SK-N-SH treated with all-trans-retinoic acid at 6 μM for 48 hours (cell line): ENCODE data around the gene C22orf39.

ENCODE experiments used
- ATAC-seq: fragments of 200-7000 bp; cut with Tn5 transposase; 3 replicates; pipeline ENCODE4 v1.9.1; 2020; ENCODE audit warnings: mild to moderate bottlenecking, moderate library complexity
- BACH2 ChIP-seq: fragments of 250-450 bp; sonication (Bioruptor Pico); IDR thresholded peaks from 2 replicates; pipeline ENCODE4 v1.9.0; 2021; ENCODE audit warnings: mild to moderate bottlenecking, borderline replicate concordance
- CSDC2 ChIP-seq: fragments of 250-450 bp; sonication (Bioruptor Pico); IDR thresholded peaks from 2 replicates; pipeline ENCODE4 v1.5.0; 2020; ENCODE audit warnings: mild to moderate bottlenecking, moderate library complexity
- ESRRG ChIP-seq: fragments of 250-450 bp; sonication (Bioruptor Pico); IDR thresholded peaks from 2 replicates; pipeline ENCODE4 v1.6.1; 2021; ENCODE audit warnings: mild to moderate bottlenecking
- GLIS3 ChIP-seq: fragments of 250-450 bp; sonication (Bioruptor Pico); IDR thresholded peaks from 2 replicates; pipeline ENCODE4 v1.5.0; 2020; ENCODE audit warnings: mild to moderate bottlenecking, moderate library complexity
- ISL1 ChIP-seq: fragments of 250-450 bp; sonication (Bioruptor Pico); IDR thresholded peaks from 2 replicates; pipeline ENCODE4 v2.1.2; 2022; ENCODE audit warnings: mild to moderate bottlenecking, moderate library complexity
- PATZ1 ChIP-seq: fragments of 250-450 bp; sonication (Bioruptor Pico); IDR thresholded peaks from 2 replicates; pipeline ENCODE4 v1.8.0; 2020; ENCODE audit warnings: mild to moderate bottlenecking, moderate library complexity, borderline replicate concordance
- PPARA ChIP-seq: fragments of 250-450 bp; sonication (Bioruptor Pico); IDR thresholded peaks from 2 replicates; pipeline ENCODE4 v1.5.0; 2020; ENCODE audit warnings: mild to moderate bottlenecking, borderline replicate concordance
- RARB ChIP-seq: fragments of 250-450 bp; sonication (Bioruptor Pico); IDR thresholded peaks from 2 replicates; pipeline ENCODE4 v1.8.0; 2021; ENCODE audit warnings: mild to moderate bottlenecking, moderate library complexity
- SNAI2 ChIP-seq: fragments of 250-450 bp; sonication (Bioruptor Pico); IDR thresholded peaks from 2 replicates; pipeline ENCODE4 v1.5.0; 2020; ENCODE audit warnings: mild to moderate bottlenecking, moderate library complexity
- TCF4 ChIP-seq: fragments of 250-450 bp; sonication (Bioruptor Pico); IDR thresholded peaks from 2 replicates; pipeline ENCODE4 v1.8.0; 2021; ENCODE audit warnings: mild to moderate bottlenecking, moderate library complexity, borderline replicate concordance
- TOX ChIP-seq: fragments of 250-450 bp; sonication (Bioruptor Pico); IDR thresholded peaks from 2 replicates; pipeline ENCODE4 v1.8.0; 2021; ENCODE audit warnings: mild to moderate bottlenecking, moderate library complexity, borderline replicate concordance
- ZC3H10 ChIP-seq: fragments of 250-450 bp; sonication (Bioruptor Pico); IDR thresholded peaks from 2 replicates; pipeline ENCODE4 v1.5.1; 2021; ENCODE audit warnings: mild to moderate bottlenecking, moderate library complexity
- ZFP3 ChIP-seq: fragments of 250-450 bp; sonication (Bioruptor Pico); IDR thresholded peaks from 2 replicates; pipeline ENCODE4 v1.5.0; 2020; ENCODE audit warnings: mild to moderate bottlenecking, moderate library complexity
- ZFP30 ChIP-seq: fragments of 450-650 bp; formaldehyde crosslinking; IDR thresholded peaks from 2 replicates; pipeline ENCODE4 v1.5.0; 2022; ENCODE audit warnings: mild to moderate bottlenecking, moderate library complexity
- ZNF70 ChIP-seq: fragments of 450-650 bp; formaldehyde crosslinking; IDR thresholded peaks from 2 replicates; pipeline ENCODE4 v1.5.0; 2020; ENCODE audit warnings: mild to moderate bottlenecking, moderate library complexity
- ZNF8 ChIP-seq: fragments of 450-650 bp; formaldehyde crosslinking; IDR thresholded peaks from 2 replicates; pipeline ENCODE4 v1.5.0; 2020; ENCODE audit warnings: mild to moderate bottlenecking, moderate library complexity
- TF ChIP-seq, protein P1 (sequence below): fragments of 250-450 bp; sonication (Bioruptor Pico); IDR thresholded peaks from 2 replicates; pipeline ENCODE4 v1.8.0; 2021; ENCODE audit warnings: low read depth, mild to moderate bottlenecking, moderate library complexity, borderline replicate concordance
- TF ChIP-seq, protein P2 (sequence below): fragments of 250-450 bp; sonication (Bioruptor Pico); IDR thresholded peaks from 2 replicates; pipeline ENCODE4 v1.5.0; 2020; ENCODE audit warnings: mild to moderate bottlenecking, moderate library complexity
- TF ChIP-seq, protein P3 (sequence below): fragments of 250-450 bp; sonication (Bioruptor Pico); IDR thresholded peaks from 2 replicates; pipeline ENCODE4 v1.5.1; 2021; ENCODE audit warnings: mild to moderate bottlenecking, moderate library complexity
- TF ChIP-seq, protein P4 (sequence below): fragments of 250-450 bp; sonication (Bioruptor Pico); IDR thresholded peaks from 2 replicates; pipeline ENCODE4 v1.5.1; 2020; ENCODE audit warnings: low read depth, mild to moderate bottlenecking, moderate library complexity

Gene C22orf39

GRCh38 chr22:19422440-19423301 lies 24.8 kb downstream of the C22orf39 start (continued):
- TF ChIP-seq, protein P1, sequence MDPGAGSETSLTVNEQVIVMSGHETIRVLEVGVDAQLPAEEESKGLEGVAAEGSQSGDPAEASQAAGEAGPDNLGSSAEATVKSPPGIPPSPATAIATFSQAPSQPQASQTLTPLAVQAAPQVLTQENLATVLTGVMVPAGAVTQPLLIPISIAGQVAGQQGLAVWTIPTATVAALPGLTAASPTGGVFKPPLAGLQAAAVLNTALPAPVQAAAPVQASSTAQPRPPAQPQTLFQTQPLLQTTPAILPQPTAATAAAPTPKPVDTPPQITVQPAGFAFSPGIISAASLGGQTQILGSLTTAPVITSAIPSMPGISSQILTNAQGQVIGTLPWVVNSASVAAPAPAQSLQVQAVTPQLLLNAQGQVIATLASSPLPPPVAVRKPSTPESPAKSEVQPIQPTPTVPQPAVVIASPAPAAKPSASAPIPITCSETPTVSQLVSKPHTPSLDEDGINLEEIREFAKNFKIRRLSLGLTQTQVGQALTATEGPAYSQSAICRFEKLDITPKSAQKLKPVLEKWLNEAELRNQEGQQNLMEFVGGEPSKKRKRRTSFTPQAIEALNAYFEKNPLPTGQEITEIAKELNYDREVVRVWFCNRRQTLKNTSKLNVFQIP (CRISPR knock-in tag) = no peak
- no peak for TF ChIP-seq CSDC2 (CRISPR knock-in tag)
- no peak for TF ChIP-seq PPARA (CRISPR knock-in tag)
- TF ChIP-seq, protein P2, sequence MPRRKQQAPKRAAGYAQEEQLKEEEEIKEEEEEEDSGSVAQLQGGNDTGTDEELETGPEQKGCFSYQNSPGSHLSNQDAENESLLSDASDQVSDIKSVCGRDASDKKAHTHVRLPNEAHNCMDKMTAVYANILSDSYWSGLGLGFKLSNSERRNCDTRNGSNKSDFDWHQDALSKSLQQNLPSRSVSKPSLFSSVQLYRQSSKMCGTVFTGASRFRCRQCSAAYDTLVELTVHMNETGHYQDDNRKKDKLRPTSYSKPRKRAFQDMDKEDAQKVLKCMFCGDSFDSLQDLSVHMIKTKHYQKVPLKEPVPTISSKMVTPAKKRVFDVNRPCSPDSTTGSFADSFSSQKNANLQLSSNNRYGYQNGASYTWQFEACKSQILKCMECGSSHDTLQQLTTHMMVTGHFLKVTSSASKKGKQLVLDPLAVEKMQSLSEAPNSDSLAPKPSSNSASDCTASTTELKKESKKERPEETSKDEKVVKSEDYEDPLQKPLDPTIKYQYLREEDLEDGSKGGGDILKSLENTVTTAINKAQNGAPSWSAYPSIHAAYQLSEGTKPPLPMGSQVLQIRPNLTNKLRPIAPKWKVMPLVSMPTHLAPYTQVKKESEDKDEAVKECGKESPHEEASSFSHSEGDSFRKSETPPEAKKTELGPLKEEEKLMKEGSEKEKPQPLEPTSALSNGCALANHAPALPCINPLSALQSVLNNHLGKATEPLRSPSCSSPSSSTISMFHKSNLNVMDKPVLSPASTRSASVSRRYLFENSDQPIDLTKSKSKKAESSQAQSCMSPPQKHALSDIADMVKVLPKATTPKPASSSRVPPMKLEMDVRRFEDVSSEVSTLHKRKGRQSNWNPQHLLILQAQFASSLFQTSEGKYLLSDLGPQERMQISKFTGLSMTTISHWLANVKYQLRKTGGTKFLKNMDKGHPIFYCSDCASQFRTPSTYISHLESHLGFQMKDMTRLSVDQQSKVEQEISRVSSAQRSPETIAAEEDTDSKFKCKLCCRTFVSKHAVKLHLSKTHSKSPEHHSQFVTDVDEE = no peak

- TF ChIP-seq, protein P2 = no peak
- no peak for TF ChIP-seq ZNF70
- TF ChIP-seq SNAI2 = no peak
- TF ChIP-seq, protein P3, sequence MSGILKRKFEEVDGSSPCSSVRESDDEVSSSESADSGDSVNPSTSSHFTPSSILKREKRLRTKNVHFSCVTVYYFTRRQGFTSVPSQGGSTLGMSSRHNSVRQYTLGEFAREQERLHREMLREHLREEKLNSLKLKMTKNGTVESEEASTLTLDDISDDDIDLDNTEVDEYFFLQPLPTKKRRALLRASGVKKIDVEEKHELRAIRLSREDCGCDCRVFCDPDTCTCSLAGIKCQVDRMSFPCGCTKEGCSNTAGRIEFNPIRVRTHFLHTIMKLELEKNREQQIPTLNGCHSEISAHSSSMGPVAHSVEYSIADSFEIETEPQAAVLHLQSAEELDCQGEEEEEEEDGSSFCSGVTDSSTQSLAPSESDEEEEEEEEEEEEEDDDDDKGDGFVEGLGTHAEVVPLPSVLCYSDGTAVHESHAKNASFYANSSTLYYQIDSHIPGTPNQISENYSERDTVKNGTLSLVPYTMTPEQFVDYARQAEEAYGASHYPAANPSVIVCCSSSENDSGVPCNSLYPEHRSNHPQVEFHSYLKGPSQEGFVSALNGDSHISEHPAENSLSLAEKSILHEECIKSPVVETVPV (CRISPR knock-in tag) = no peak
- TF ChIP-seq ZFP30 (CRISPR knock-in tag) = no peak
- TF ChIP-seq, protein P1 (CRISPR knock-in tag) = no peak
- TF ChIP-seq CSDC2 (CRISPR knock-in tag) = no peak
- no peak for TF ChIP-seq ESRRG (CRISPR knock-in tag)
- TF ChIP-seq, protein P4, sequence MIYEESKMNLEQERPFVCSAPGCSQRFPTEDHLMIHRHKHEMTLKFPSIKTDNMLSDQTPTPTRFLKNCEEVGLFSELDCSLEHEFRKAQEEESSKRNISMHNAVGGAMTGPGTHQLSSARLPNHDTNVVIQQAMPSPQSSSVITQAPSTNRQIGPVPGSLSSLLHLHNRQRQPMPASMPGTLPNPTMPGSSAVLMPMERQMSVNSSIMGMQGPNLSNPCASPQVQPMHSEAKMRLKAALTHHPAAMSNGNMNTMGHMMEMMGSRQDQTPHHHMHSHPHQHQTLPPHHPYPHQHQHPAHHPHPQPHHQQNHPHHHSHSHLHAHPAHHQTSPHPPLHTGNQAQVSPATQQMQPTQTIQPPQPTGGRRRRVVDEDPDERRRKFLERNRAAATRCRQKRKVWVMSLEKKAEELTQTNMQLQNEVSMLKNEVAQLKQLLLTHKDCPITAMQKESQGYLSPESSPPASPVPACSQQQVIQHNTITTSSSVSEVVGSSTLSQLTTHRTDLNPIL (CRISPR knock-in tag) = no peak
- TF ChIP-seq ZNF8 = no peak
- no peak for TF ChIP-seq PATZ1 (CRISPR knock-in tag)
- no peak for TF ChIP-seq PPARA (CRISPR knock-in tag)
- TF ChIP-seq TCF4 (CRISPR knock-in tag) = no peak
- no peak for TF ChIP-seq ISL1 (CRISPR knock-in tag)
- TF ChIP-seq ZC3H10 (CRISPR knock-in tag) = no peak
- no peak for TF ChIP-seq TOX (CRISPR knock-in tag)
- TF ChIP-seq GLIS3 = no peak
- no peak for TF ChIP-seq BACH2 (CRISPR knock-in tag)
- no peak for TF ChIP-seq ZFP3 (CRISPR knock-in tag)
- TF ChIP-seq RARB (CRISPR knock-in tag) = no peak
- no peak for ATAC-seq
Observed at GRCh38 chr22:19420321-19420720, 27.2 kb downstream of the C22orf39 start.
